Stimulated activated CD8-positive, alpha-beta memory T cell treated with anti-CD3 and anti-CD28 coated beads, Interleukin-15, amount 100 ng/mL, for 4 hours (primary cell): ENCODE data around the gene TMEM101.
"Not testable (repeated sequence)": the region's sequence is repeated elsewhere in the genome, so short reads cannot be mapped to it uniquely, and the experiment has no call there.

Experiments used
- DNase-seq, 2 donors: peaks; one replicate each; pipeline ENCODE4 v3.0.0-alpha.2; 2020; ENCODE audit warnings: low read depth in 2 of 2

Gene TMEM101

DNA sequence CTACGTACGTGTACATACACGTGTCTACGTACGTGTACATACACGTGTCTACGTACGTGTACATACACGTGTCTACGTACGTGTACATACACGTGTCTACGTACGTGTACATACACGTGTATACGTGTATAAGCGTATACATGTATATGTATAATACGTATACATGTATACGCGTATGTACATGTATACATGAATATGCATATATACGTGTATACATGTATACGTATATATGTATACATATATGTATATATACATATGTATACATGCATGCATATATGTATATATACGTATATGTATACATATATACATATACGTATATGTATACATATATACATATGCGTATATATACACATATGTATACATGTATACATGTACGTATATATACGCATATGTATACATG, 38.9 kb downstream of the TMEM101 start:
- DNase-seq, result no peak

DNA sequence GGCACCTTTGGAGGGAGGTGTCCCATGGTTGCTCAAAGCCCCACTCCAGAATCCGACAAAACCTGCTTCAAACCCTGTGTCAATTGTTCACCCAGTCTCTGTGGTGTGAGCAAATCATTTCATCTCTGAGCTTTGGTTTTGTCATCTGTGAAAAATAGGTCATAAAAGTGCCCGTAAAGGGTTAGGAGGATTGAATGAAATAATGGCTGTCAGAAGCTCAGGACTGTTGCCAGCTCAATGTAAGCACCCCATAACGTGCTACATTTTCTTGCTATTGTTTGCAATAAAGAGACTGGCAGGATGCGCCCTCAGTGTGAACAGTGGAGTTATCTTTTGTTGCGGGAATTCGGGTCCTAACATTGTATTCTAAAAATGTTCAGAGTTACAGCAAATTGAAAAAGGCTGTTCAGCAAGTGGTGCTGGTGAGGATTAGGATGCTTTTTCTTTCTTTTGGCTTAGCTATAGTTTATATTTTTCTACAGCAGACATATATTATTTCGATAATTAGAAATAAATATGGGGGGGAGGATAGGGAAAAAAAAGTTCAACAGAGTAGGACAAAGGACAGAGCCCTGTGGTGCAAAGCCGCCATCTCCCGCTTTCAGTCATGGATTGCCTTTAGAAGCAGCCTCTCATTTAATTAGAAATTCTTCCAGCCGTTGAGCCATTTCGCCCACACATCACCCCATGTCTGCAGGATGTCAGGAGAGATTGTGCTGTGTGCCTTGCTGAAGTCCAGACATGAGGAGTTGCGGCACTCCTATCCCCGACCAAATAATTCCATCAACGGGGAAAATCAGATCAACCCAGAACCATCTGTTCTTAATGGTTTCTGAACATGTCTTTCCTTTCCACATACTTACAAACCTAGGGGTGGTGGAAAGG, 40.1 kb downstream of the TMEM101 start:
- DNase-seq, result no peak

DNA sequence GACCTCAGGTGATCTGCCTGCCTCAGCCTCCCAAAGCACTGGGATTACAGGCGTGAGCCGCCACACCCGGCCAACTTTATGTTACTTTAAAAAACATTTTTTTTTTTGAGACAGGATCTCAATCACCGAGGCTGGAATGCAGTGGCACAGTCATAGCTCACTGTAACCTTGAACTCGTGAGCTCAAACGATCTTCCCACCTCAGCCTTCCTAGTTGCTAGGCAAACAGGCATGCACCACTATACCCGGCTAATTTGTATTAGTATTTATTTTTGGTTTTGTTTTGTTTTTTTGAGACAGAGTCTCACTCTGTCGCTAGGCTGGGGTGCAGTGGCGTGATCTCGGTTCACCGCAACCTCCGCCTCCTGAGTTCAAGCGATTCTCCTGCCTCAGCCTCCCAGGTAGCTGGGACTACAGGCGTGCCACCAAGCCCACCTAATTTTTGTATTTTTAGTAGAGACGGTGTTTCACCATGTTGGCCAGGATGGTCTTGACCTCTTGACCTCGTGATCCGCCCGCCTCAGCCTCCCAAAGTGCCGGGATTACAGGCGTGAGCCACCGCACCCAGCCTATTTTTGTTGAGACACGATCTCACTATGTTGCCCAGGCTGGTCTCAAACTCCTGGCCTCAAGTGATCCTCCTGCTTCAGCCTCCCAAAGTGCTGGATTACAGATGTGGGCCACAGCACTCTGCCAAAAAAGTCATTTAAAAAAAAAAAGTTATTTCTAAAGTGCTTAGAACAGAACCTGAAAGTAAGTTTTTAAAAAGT, 42.1 kb downstream of the TMEM101 start:
- not testable (repeated sequence) for DNase-seq

DNA sequence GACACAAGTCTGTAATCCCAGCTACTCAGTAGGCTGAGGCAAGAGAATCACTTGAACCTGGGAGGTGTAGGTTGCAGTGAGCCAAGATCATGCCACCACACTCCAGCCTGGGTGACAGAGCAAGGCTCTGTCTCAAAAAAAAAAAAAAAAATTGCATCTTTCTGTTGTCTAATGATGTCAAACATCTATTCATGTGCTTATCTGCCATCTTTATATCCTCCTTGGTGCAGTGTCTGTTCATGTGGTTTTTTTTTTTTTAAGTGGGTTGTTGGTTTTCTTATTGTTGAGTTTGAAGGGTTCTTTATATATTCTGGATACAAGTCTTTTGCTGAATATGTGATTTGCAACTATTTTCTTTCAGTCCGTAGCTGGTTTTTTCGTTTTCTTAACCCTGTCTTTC, 43.3 kb downstream of the TMEM101 start:
- DNase-seq, result not testable (repeated sequence)

DNA sequence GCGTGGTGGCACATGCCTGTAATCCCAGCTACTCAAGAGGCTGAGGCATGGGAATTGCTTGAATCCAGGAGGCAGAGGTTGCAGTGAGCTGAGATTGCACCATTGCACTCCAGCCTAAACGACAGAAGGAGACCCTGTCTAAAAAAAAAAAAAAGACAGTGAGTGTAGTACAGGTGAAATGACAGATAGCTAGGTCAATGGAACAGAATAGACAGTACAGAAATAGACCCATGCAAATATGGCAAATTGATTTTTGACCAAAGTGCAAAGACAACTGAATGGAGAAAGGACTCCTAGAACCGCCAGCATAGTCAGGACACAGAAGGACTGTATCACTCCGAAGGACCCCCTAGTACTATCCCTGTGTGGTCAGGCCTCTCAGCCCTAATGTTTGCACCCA, 44.4 kb downstream of the TMEM101 start:
- DNase-seq, result no peak

DNA sequence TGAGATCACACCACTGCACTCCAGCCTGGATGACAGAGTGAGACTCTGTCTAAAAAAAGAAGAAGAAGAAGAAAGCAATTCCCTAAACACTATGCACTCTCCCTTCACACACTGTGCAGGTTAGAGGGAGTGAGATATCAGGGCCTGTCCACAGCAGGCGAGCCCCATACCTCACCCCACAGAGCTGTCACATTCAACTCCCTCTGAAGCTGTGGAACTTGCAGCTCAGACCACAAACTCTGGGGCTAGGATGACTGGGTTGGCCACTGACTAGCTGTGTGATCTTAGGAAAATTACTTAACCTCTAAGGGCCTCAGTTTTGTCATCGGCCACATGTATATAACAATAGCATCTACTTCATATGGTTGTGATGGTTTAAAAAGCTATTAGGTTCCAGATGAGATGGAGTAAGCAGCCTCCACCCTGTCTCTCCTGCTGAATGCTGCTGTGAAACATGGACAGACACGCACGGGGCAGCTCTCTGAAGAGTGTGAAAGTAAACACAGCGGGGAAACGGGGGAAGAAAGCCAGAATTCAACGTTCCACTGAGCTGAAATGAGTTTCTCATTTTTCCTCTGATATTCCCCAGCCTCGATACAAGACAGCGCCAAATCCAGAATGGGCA, 47.4 kb downstream of the TMEM101 start:
- DNase-seq, result no peak

DNA sequence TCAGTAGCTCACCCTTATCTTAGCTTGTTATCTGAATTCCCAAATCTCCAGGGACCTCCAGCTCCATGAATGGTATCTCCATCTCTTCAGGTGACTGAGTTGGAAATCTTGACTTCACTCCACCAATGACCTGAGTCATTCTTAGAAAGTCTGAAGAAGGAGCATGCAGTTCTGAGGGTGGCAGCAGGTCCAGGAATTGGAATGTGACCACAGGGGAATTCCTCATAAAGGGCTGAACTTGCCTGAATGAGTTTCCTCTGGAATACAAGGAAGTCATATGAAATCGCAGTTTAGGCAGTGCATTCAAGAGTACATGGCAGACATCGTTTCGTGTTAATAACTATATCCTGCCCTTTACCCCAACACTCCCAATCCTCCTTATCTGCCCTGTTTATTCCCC, 48.5 kb downstream of the TMEM101 start:
- no peak for DNase-seq

DNA sequence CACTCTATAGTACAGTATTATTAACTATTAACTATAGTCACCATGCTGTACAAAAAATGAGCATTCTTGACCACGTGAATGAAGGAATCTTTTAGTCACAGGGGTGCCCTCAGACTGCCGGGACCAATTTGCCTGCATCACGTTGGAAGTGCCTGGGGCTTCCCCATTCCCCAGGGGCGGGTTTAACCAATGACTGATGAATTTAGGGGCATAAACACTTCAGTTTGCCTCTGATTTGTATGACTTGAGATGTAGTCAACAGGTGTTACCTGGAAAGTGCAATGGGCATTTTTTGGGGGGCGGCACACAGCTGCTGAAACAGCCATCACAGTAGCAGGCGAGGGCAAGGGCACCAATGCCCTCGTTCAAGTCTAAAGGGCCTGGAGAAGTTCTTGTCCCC, 52.3 kb downstream of the TMEM101 start:
- DNase-seq, result no peak

DNA sequence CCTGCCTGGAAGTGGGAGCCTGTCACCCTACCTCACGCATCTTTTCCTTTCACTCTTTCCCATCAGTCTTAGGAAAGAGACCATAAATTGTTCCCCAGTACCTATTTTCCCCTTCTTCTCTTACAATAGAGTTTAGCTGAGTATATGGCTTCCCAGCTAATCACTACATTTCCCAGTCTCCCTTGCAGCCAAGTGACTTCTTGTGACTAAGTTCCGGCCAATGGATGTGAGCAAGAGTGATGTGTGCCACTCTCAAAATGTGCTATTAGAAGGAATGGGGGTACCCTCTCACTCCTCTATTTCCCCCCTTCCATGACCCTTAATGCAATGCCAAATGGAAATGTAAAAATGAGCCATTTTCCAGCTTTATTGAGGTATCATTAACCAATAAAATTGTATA, 52.8 kb downstream of the TMEM101 start:
- no peak for DNase-seq

DNA sequence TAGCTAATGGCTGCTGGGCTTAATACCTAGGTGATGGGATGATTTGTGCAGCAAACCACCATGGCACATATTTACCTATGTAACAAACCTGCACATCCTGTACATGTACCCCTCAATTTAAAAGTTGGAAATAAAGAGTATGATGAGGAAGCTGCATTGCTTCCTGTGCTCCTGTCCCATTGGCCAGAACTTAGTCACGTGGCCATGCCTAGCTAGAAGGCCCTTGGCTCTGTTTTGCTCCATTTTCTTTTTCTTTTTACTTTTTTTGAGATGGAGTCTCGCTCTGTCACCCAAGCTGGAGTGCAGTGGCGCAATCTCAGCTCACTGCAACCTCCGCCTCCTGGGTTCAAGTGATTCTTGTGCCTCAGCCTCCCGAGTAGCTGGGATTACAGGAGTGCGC, 53.5 kb downstream of the TMEM101 start:
- DNase-seq, result not testable (repeated sequence)
